Right lobe of liver (tissue), 6 donors: Measurements from ENCODE around the gene PDE4C. TPM values are rescaled to one million over a fixed set of nuclear protein-coding genes. Genes with fewer than 3 reads are reported as not detected.
A peak's percentile ranks its signal among the peaks of the same experiment; 100 is the strongest.

Experiments
- ATAC-seq, 4 donors: fragments of 200-7000 bp; cut with Tn5 transposase; one replicate each; pipeline ENCODE4 v1.9.1; 2020; ENCODE audit warnings: mild to moderate bottlenecking in 4 of 4, moderate library complexity in 4 of 4
- DNase-seq, 3 donors: peaks; one replicate each; pipeline ENCODE4 v3.0.0-alpha.2; 2020
- H3K27ac ChIP-seq, 3 donors: fragments of 200-600 bp; one replicate each; pipeline ENCODE4 v1.8.0; 2022
- H3K27me3 ChIP-seq, 2 donors: fragments of 200-600 bp; one replicate each; pipeline ENCODE4 v1.8.0; 2022
- H3K36me3 ChIP-seq, 4 donors: fragments of 200-600 bp; sonication (generic) in 1 of 4; one replicate each; pipeline versions ENCODE4 v1.5.1 to v1.8.0; 2017 to 2022; ENCODE audit warnings: control low read depth in 1 of 4
- H3K4me1 ChIP-seq, 4 donors: fragments of 200-600 bp; sonication (generic) in 1 of 4; one replicate each; pipeline versions ENCODE4 v1.5.1 to v1.8.0; 2017 to 2022; ENCODE audit warnings: control low read depth in 1 of 4
- H3K4me3 ChIP-seq, 3 donors: fragments of 200-600 bp; one replicate each; pipeline ENCODE4 v1.8.0; 2022
- H3K9me3 ChIP-seq, 4 donors: fragments of 200-600 bp; sonication (generic) in 1 of 4; one replicate each; pipeline versions ENCODE4 v1.5.1 to v1.8.0; 2017 to 2022; ENCODE audit warnings: control low read depth in 1 of 4
- CTCF ChIP-seq, 4 donors: fragments of 200-600 bp in 3 of 4; fragments of 450-650 bp in 1 of 4; IDR thresholded peaks; one replicate each; pipeline versions ENCODE4 v1.5.1 to v1.8.0; 2016 to 2022; ENCODE audit warnings: antibody characterized with exemption in 4 of 4, mild to moderate bottlenecking in 2 of 4
- POLR2A ChIP-seq: fragments of 450-650 bp; IDR thresholded peaks from one replicate; pipeline ENCODE4 v1.6.1; 2017; ENCODE audit warnings: antibody characterized with exemption, mild to moderate bottlenecking
- WGBS: methylation state at CpG from one replicate; pipeline ENCODE4 v1.1.6; 2018; ENCODE audit warnings: low coverage, low lambda C conversion rate; ENCODE audit not compliant: insufficient coverage; ENCODE audit errors: missing lambda C conversion rate; 5-methylcytosine and 5-hydroxymethylcytosine counted together
- intact Hi-C, 2 donors: fragments of 100-400 bp; cut with DNase I; formaldehyde crosslinking; loops; one replicate each; pipeline versions ENCODE4 v1.11.2 to v1.14.1; 2022
- total RNA-seq, 6 experiments: library from RNA; depleted of rRNA in 2 of 6; stranded (reverse); fragments of >200 nt in 2 of 6; fragmentation: NEBNext Ultra II Directional in 3 of 6; extraction: Animal tissue kit (Norgen Biotek cat#: 25700) in 3 of 6; gene quantifications; one replicate each; pipeline versions ENCODE4 v1.1.0 to v1.2.4, GENCODE V29; 2016 to 2023
- donor health status: DM: no; HTN: yes; CAD: no.
- donor health status: DM: no; HTN: no; CAD: no.
- donor health status: DM: no; HTN: no; CAD: no.
- donor health status: DM: no; HTN: yes; CAD: no.
- donor health status: DM: no; HTN: yes; CAD: no.

The PDE4C gene
- total RNA-seq, 6 experiments from 2014 or later: 0.25 to 1.1 (median 0.57) TPM

DNA sequence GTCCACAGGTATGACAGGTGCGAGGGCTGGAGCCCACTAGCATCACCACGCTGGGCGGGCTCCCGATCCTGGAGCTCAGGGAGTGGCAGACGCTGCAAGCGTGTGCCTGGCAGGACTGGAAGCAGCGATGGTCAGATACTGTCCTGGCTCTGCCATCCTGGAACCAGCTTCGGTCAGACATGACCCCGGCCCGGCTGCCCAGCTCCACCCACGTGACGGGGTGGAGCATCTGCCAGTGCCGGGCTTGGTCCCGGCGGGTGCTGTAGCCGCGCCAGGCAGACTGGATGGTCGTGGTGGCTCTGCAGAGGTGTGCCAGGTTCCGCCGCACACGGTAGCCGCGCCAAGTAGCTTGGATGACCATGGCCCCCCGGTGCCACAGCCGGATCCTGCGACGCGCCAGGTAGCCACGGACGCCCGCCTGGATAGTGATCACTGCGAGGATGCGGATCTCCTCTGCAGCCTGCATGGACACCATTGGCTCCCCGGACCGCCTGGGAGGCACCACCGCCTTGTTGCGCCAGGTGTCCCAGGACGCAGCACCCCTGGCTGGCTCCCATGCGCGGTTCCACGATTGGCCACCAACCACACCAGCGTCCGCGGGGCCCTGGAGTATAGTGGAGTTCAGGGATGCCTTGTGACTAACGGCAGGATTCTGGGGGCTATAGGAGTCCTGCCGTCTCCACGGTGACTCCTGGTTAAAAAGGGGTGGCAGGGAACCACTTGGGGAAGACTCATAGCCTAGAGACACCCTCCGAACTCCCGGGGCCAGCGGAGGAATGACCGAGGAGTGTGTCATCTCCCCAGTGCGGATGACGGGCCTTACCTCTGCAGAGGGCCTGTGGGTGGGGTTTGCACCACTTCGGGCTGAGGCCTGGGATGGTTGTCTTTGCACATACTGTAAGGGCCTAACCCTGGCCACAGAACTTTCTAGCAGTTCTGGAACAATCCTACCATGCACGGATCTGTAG, 31.5 kb upstream of the PDE4C start:
- no peak overlapping the region for H3K27ac ChIP-seq
- H3K36me3 ChIP-seq: no peaks in the 10 kb centered on the region
- DNase-seq: no peak
- intact Hi-C loops: no loop called here
- ATAC-seq: peak in 1 of 4 donors; percentile 9
- H3K27me3 ChIP-seq: no peaks in the 10 kb centered on the region
- no CpG with 5 or more reads among the region's 55 CpGs for WGBS
- no peaks in the 10 kb centered on the region for H3K9me3 ChIP-seq
- TF ChIP-seq CTCF (IDR thresholded peaks at IDR 0.05) (no peak), POLR2A (no peak)
- H3K4me1 ChIP-seq: no peaks in the 10 kb centered on the region
- H3K4me3 ChIP-seq: no peak overlapping the region

DNA sequence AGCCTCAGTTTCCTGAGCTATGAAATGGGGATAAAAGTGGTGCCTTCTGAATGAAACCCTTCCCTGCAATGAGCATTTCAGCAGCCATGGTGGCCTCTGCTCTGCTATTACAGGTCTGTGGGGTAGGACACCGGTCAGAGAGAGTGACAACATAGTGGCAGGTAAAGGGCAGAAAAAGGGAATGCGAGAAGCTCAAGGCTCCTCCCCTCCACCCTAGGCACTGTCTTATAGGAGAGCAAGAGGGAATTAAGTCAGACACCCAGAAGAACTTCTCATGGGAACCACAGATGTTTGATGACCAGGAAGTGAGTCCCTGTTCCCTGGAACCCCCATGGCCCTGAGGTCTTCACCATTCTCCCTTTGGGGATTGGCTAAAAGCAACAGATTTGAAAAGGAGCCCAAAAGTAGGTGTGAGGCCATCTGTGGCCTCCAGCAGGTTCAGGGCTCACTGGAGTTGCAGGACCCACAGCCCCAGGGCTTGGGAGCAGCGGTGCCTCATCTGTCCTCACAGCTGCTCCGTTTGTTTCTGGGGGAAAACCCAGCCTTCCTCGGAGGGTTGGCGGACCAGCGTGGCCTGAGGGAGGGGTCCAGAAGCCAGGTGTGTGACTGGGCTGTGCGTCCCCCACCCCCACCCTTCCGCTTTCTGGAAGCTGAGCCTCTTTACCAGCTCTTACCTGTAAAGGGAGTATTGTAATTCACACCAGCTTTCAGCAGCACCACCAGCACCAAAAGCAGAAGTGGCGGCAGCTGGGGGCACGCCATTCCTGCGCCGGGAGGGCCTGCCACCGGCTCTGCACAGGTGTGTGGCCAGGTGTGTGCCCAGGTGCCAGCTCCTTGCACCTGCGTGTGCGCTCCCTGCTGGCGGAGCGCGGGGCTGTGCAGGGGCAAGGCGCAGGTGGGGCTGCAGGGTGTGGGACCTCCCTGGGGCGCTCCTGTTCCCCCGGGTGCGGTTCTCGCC, 28.6 kb upstream of the PDE4C start:
- H3K27ac ChIP-seq: no peak overlapping the region
- no peaks in the 10 kb centered on the region for H3K9me3 ChIP-seq
- intact Hi-C loops: loop anchor here in 1 of 2 donors (5.0 kb wide), 1 partner anchor 43 kb away; no protein-coding TSS in a partner anchor
- H3K36me3 ChIP-seq: no peaks in the 10 kb centered on the region
- TF ChIP-seq CTCF (IDR thresholded peaks at IDR 0.05): peak in 1 of 4 donors; percentile 6
- TF ChIP-seq POLR2A: no peak
- H3K4me3 ChIP-seq: no peak overlapping the region
- DNase-seq: no peak
- ATAC-seq: peak in 1 of 4 donors; percentile 12
- H3K27me3 ChIP-seq: no peaks in the 10 kb centered on the region
- 28% methylated on average over 3 of the region's 24 CpGs for WGBS
- H3K4me1 ChIP-seq: no peaks in the 10 kb centered on the region

DNA sequence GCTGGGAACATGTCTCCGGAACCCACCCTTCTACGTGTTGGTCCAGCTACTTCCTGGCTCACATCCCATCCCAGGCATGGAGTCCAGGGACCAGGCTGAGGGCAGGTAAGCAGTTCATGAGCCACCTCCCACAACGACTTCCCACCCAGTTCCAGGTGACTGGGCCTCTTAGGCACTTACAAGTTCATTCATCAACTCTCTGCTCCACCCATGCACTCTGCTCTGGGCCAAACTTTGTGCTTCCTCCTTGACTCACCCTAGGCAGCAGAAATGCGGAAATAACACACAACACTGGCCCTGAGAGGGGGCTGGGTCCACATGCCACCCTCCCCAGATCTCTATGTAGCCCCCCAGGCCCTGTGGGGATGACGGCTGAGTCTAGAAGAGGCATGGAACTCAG, 27.5 kb upstream of the PDE4C start:
- TF ChIP-seq POLR2A (no peak), CTCF (IDR thresholded peaks at IDR 0.05) (no peak)
- Histone ChIP-seq H3K4me3 (no peak overlapping the region), H3K4me1 (no peaks in the 10 kb centered on the region), H3K27me3 (no peaks in the 10 kb centered on the region), H3K27ac (no peak overlapping the region), H3K9me3 (no peaks in the 10 kb centered on the region), H3K36me3 (no peaks in the 10 kb centered on the region)
- intact Hi-C loops: loop anchor here in 1 of 2 donors (5.0 kb wide), 1 partner anchor 41 kb away; no protein-coding TSS in a partner anchor
- DNase-seq (no peak), ATAC-seq (peak in 2 of 4 donors; percentile 9 to 40)
- WGBS: 71% methylated on average over 1 of the region's 5 CpGs

DNA sequence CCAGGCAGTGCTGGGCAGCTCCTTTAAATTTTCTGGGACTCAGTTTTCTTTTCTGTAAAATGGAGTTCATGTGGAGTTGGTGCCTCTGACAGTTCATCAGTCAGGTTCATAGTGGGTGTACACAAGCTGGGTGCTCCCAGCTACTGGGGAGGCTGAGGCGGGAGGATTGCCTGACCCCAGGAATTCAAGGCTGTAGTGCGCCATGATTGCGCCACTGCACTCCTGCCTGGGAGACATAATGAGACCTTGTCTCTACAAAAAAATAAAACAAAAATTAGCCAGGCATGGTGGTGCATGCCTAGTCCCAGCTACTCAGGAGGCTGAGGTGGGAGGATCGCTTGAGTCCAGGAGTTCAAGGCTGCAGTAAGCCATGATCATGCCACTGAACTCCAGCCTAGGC, 26.9 kb upstream of the PDE4C start:
- Histone ChIP-seq H3K4me1 (no peaks in the 10 kb centered on the region), H3K27me3 (no peaks in the 10 kb centered on the region), H3K36me3 (no peaks in the 10 kb centered on the region), H3K9me3 (no peaks in the 10 kb centered on the region), H3K4me3 (no peak overlapping the region), H3K27ac (no peak overlapping the region)
- ATAC-seq: no peak
- intact Hi-C loops: loop anchor here in 1 of 2 donors (5.0 kb wide), 1 partner anchor 41 kb away; no protein-coding TSS in a partner anchor
- no peak for TF ChIP-seq POLR2A
- TF ChIP-seq CTCF (IDR thresholded peaks at IDR 0.05): no peak
- DNase-seq: no peak
- WGBS: 88% methylated on average over 1 of the region's 4 CpGs
